ENCODE results near the gene DACH1.

The DACH1 gene

DNA sequence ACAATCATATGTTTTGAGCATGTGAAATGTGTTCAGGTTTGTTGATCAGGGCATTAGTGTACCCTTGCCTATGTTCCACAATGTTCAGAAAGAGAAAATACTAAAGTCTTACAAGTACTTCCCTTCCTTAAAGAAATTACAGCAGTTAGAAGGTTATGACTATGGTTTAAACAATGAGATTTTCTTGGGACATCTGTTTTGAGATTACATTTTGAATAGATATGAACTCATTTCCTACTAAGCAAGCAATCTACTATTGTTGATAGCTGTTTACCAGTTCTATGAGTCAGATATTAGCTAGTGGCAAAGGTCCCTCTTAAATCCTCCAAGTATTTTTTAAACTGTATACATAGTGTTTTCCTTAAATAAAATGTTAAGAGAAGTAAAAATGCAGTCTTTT, 241.3 kb downstream of the DACH1 start:
- H3K4me3 ChIP-seq (ENCODE audit: low read length), result no peak overlapping the region
- H3K27me3 ChIP-seq (ENCODE audit: control insufficient read depth, insufficient read depth, low read length), result no peaks in the 10 kb centered on the region
- H3K9me3 ChIP-seq (ENCODE audit: control insufficient read depth, low read length), result no peaks in the 10 kb centered on the region
- no peaks in the 10 kb centered on the region for H3K36me3 ChIP-seq (ENCODE audit: control insufficient read depth, insufficient read depth, low read length)
- no peaks in the 10 kb centered on the region for H3K4me1 ChIP-seq (ENCODE audit: control insufficient read depth, insufficient read depth, low read length)
- H3K9ac ChIP-seq (ENCODE audit: low read length), result no peak overlapping the region

DNA sequence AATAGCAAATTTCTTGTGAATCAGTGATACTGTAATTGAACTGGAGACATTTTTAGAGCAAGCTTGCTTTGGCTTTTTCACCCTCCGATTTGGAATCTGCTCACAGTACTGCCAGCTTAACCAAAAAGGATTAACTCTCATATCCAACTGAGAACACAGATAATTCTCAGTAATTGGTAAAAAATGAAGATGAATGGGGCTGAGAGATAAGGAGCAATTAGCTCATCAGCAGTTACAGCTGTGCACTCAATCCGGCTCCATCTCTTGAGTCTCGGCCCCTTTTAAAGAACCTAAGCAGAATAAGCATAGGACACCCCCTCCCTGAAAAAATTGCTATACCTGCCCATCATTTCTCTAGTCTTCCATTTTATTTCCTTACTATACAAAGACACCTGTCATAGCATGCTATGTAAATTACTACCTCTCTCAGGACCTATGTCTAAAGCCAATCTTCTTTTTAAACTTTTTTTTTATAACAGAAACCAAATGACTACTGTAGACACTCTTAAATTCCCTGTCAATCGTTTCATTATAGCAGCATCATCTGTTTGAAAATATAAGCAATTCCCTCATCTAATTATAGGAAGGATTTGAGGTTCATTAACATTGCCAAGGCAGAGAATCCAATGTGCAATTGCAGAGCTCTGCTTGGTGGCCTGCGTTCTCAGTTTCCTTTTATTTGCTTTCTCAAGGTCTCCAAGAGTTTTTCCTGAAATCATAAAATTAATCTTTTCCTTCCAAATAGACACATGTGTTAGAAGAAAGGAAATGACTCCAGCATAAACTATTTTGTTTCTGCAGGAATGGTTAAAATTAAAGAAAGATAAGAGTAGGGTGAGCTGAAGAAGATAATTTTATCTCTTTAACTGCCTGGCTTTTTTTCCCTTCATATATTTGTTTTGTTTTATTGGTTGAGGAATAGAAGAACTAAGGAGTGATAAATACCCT, 242.1 kb downstream of the DACH1 start:
- Histone ChIP-seq H3K9me3 (ENCODE audit: control insufficient read depth, low read length) (no peaks in the 10 kb centered on the region), H3K9ac (ENCODE audit: low read length) (no peak overlapping the region), H3K27me3 (ENCODE audit: control insufficient read depth, insufficient read depth, low read length) (no peaks in the 10 kb centered on the region), H3K36me3 (ENCODE audit: control insufficient read depth, insufficient read depth, low read length) (no peaks in the 10 kb centered on the region), H3K4me1 (ENCODE audit: control insufficient read depth, insufficient read depth, low read length) (no peaks in the 10 kb centered on the region), H3K4me3 (ENCODE audit: low read length) (no peak overlapping the region)

DNA sequence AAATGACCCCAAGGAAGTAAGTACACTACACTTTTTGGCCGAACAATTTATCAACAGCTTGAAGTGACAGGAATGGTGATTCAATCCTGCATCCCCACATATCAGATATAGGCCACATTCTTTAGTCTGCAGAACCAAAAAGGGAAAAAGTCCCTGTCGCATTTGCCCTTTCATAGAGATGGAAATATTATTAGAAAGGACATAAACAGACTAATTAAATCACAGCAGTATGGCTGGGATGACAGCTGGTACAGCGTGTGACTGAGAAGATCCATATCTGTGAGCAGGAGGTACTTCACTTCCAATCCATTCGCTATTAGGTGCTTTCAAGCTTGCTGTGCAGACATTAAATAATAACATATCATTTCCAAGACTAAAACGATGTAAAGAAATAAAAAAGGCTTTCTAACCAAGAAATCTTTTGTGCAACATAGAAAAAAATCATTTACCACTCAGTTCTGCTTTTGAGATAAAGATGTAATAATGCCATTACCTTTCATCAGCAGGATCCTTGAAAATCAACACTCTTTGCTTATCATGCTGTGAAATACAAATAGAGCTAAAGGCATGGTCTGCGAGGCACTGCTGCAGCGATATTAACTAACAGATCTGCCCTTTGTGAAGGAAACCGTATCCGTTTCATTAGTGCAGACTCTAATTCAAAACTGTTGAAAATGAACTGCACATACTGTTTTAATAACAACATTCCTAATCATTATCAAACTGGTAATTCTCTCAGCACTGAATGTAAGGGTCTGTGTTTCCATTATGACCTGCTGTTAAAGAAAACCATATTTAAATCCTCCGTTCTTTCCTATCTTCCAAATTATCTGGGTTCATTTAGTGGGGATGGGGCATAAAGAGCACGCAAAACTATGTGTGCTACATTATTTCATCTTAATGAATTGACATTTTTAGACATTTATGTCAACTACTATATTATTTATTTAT, 245.6 kb downstream of the DACH1 start:
- Histone ChIP-seq H3K4me1 (ENCODE audit: control insufficient read depth, insufficient read depth, low read length) (no peaks in the 10 kb centered on the region), H3K4me3 (ENCODE audit: low read length) (no peak overlapping the region), H3K9ac (ENCODE audit: low read length) (no peak overlapping the region), H3K9me3 (ENCODE audit: control insufficient read depth, low read length) (no peaks in the 10 kb centered on the region), H3K27me3 (ENCODE audit: control insufficient read depth, insufficient read depth, low read length) (no peaks in the 10 kb centered on the region), H3K36me3 (ENCODE audit: control insufficient read depth, insufficient read depth, low read length) (no peaks in the 10 kb centered on the region)

- no peaks in the 10 kb centered on the region for H3K27me3 ChIP-seq (ENCODE audit: control insufficient read depth, insufficient read depth, low read length)
- no peaks in the 10 kb centered on the region for H3K36me3 ChIP-seq (ENCODE audit: control insufficient read depth, insufficient read depth, low read length)
- no peaks in the 10 kb centered on the region for H3K9me3 ChIP-seq (ENCODE audit: control insufficient read depth, low read length)
- no peak overlapping the region for H3K9ac ChIP-seq (ENCODE audit: low read length)
- no peak overlapping the region for H3K4me3 ChIP-seq (ENCODE audit: low read length)
- no peaks in the 10 kb centered on the region for H3K4me1 ChIP-seq (ENCODE audit: control insufficient read depth, insufficient read depth, low read length)
These were observed 247.9 kb downstream of the DACH1 start for GRCh38 chr13:71619096-71619495.

DNA sequence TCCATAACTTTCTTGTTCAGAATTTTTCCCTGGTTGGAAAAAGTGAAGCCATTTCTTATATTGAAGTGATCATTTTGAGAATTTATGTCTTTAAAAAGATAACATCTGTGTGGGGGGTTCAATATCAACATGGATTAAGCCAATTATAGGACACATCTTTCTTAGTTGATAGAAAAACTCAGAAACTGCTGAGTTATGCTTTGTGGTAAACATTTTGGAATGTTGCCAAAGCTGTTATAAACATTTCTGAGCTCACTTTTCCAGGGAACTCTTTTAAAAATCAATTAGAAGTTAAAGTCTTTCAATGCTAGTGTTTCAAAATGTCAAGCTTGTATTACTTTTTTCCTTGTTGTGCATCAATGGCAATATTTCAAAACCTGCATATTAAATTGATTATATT, 248.8 kb downstream of the DACH1 start:
- Histone ChIP-seq H3K4me1 (ENCODE audit: control insufficient read depth, insufficient read depth, low read length) (no peaks in the 10 kb centered on the region), H3K9me3 (ENCODE audit: control insufficient read depth, low read length) (no peaks in the 10 kb centered on the region), H3K36me3 (ENCODE audit: control insufficient read depth, insufficient read depth, low read length) (no peaks in the 10 kb centered on the region), H3K27me3 (ENCODE audit: control insufficient read depth, insufficient read depth, low read length) (no peaks in the 10 kb centered on the region), H3K9ac (ENCODE audit: low read length) (no peak overlapping the region), H3K4me3 (ENCODE audit: low read length) (no peak overlapping the region)

- Histone ChIP-seq H3K4me3 (ENCODE audit: low read length) (no peak overlapping the region), H3K36me3 (ENCODE audit: control insufficient read depth, insufficient read depth, low read length) (no peaks in the 10 kb centered on the region), H3K4me1 (ENCODE audit: control insufficient read depth, insufficient read depth, low read length) (no peaks in the 10 kb centered on the region), H3K9ac (ENCODE audit: low read length) (no peak overlapping the region), H3K27me3 (ENCODE audit: control insufficient read depth, insufficient read depth, low read length) (no peaks in the 10 kb centered on the region), H3K9me3 (ENCODE audit: control insufficient read depth, low read length) (no peaks in the 10 kb centered on the region)
These were observed 249.7 kb downstream of the DACH1 start for GRCh38 chr13:71617265-71617664.

GRCh38 chr13:71613066-71613745, 253.8 kb downstream of the DACH1 start:
- H3K27me3 ChIP-seq (ENCODE audit: control insufficient read depth, insufficient read depth, low read length), result no peaks in the 10 kb centered on the region
- no peaks in the 10 kb centered on the region for H3K36me3 ChIP-seq (ENCODE audit: control insufficient read depth, insufficient read depth, low read length)
- no peak overlapping the region for H3K4me3 ChIP-seq (ENCODE audit: low read length)
- no peaks in the 10 kb centered on the region for H3K9me3 ChIP-seq (ENCODE audit: control insufficient read depth, low read length)
- no peaks in the 10 kb centered on the region for H3K4me1 ChIP-seq (ENCODE audit: control insufficient read depth, insufficient read depth, low read length)
- no peak overlapping the region for H3K9ac ChIP-seq (ENCODE audit: low read length)

DNA sequence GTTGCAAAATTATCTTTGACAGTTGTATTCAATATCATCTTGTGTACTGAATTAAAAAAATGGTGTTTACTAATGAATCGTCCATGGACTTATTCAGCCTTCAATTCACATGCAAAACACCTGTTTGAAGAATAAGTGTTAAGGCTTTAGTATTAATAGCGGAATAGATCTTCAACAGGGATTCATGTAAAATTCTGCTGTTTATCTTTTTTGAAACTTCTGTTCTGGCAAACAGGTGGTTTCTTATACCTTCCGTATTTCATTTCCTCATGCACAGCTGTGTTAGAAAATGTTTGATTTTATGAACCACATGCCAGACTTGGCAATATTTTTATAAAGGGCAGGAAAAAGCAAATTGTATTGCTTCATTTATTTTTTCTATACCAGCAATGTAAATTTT, 255.7 kb downstream of the DACH1 start:
- no peaks in the 10 kb centered on the region for H3K9me3 ChIP-seq (ENCODE audit: control insufficient read depth, low read length)
- H3K36me3 ChIP-seq (ENCODE audit: control insufficient read depth, insufficient read depth, low read length), result no peaks in the 10 kb centered on the region
- H3K27me3 ChIP-seq (ENCODE audit: control insufficient read depth, insufficient read depth, low read length), result no peaks in the 10 kb centered on the region
- no peak overlapping the region for H3K4me3 ChIP-seq (ENCODE audit: low read length)
- no peak overlapping the region for H3K9ac ChIP-seq (ENCODE audit: low read length)
- H3K4me1 ChIP-seq (ENCODE audit: control insufficient read depth, insufficient read depth, low read length), result no peaks in the 10 kb centered on the region

- no peaks in the 10 kb centered on the region for H3K36me3 ChIP-seq (ENCODE audit: control insufficient read depth, insufficient read depth, low read length)
- H3K9me3 ChIP-seq (ENCODE audit: control insufficient read depth, low read length), result no peaks in the 10 kb centered on the region
- H3K27me3 ChIP-seq (ENCODE audit: control insufficient read depth, insufficient read depth, low read length), result no peaks in the 10 kb centered on the region
- H3K4me1 ChIP-seq (ENCODE audit: control insufficient read depth, insufficient read depth, low read length), result no peaks in the 10 kb centered on the region
- no peak overlapping the region for H3K4me3 ChIP-seq (ENCODE audit: low read length)
- H3K9ac ChIP-seq (ENCODE audit: low read length), result no peak overlapping the region
These were observed 256.1 kb downstream of the DACH1 start for GRCh38 chr13:71610876-71611275.

DNA sequence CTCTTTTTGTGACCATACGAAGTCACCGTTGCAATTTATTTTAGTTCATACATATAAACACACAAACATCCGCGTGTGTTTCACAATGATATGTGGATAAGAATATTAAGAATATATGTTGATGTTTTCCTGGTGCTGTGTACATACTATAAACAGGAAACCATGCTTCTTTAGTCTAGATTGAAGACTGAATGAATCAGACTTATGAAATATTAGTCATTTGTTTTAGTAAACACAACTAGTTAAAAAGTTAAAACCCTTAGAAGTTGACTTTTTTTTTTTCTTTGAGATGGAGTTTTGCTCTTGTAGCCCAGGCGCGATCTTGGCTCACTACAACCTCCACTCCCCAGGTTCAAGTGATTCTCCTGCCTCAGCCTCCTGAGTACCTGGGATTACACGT, 257.7 kb downstream of the DACH1 start:
- Histone ChIP-seq H3K4me1 (ENCODE audit: control insufficient read depth, insufficient read depth, low read length) (no peaks in the 10 kb centered on the region), H3K9ac (ENCODE audit: low read length) (no peak overlapping the region), H3K27me3 (ENCODE audit: control insufficient read depth, insufficient read depth, low read length) (no peaks in the 10 kb centered on the region), H3K9me3 (ENCODE audit: control insufficient read depth, low read length) (no peaks in the 10 kb centered on the region), H3K4me3 (ENCODE audit: low read length) (no peak overlapping the region), H3K36me3 (ENCODE audit: control insufficient read depth, insufficient read depth, low read length) (no peaks in the 10 kb centered on the region)

DNA sequence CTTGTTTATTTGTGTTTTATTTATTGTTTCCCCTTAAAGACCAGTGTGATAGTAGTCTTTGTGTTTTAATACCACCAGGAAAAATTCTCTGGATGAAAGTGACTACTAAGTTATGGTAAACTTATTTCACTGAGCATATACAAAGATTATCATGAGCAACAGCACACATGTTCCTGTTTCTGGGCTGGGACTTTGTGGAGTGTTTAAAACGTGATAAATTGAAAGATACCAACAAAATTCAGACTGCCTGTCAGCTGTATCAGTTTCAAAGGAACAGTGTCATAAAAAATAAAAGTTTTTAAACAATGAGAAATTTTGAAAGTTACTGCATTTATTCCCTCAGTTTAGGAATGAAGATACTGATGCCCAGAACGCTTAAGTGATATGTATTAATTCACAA, 259.4 kb downstream of the DACH1 start:
- Histone ChIP-seq H3K36me3 (ENCODE audit: control insufficient read depth, insufficient read depth, low read length) (no peaks in the 10 kb centered on the region), H3K9ac (ENCODE audit: low read length) (no peak overlapping the region), H3K4me1 (ENCODE audit: control insufficient read depth, insufficient read depth, low read length) (no peaks in the 10 kb centered on the region), H3K9me3 (ENCODE audit: control insufficient read depth, low read length) (no peaks in the 10 kb centered on the region), H3K4me3 (ENCODE audit: low read length) (no peak overlapping the region), H3K27me3 (ENCODE audit: control insufficient read depth, insufficient read depth, low read length) (no peaks in the 10 kb centered on the region)

All from mucosa of stomach (tissue), 1 donor.